Myocyte (in vitro differentiated cells): ENCODE measurements around the gene UNCX. TPM values are rescaled to one million over a fixed set of nuclear protein-coding genes. Genes with fewer than 3 reads are reported as not detected.
"Not testable (repeated sequence)": the region's sequence is repeated elsewhere in the genome, so short reads cannot be mapped to it uniquely, and the experiment has no call there.

ENCODE experiments used
- DNase-seq: peaks from one replicate; pipeline ENCODE4 v3.0.0-alpha.2; 2012; ENCODE audit warnings: low read depth
- total RNA-seq: library from RNA; depleted of rRNA; stranded (reverse); fragments of >200 nt; gene quantifications from 2 replicates; pipeline ENCODE4 v1.2.3, GENCODE V29; 2014

UNCX gene
- total RNA-seq, 1 donor from 2014 or later = not detected

DNA sequence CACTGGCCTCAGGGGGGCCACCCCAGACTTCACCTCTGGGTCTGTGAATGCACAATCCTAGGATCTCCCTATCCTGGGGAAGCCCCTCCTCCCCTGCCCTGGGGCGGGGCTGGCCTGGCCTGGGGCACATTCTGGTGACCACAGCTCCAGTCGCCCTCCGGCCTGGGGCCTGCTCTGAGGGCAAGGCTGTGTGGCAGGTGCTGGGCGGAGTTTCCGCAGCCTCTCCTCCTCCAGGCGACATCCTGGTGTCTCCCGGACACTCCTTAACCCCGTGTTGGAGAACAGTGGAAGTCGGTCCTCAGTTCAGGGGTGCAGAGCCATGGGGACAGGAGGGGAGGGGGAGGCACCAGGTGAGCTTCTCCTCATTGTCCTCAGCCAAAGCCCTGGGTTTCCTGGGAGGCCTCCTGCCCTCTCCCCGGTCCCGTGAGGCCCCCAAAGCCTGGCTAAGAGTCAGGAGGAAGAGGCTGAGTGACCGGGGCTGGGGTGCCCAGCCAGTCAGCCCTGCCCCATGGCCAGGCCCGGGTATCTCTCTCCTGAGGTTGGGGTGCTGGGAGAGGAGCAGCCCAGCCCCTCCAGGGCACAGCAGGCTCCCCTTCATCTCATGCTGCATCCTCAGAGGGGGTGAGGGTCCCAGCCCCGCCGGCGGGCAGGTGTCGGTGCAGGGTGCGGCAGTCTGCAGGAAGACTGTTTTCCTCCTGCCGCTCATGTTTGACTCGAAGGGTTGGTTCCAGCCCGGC, 22.6 kb downstream of the UNCX start:
- no peak for DNase-seq

DNA sequence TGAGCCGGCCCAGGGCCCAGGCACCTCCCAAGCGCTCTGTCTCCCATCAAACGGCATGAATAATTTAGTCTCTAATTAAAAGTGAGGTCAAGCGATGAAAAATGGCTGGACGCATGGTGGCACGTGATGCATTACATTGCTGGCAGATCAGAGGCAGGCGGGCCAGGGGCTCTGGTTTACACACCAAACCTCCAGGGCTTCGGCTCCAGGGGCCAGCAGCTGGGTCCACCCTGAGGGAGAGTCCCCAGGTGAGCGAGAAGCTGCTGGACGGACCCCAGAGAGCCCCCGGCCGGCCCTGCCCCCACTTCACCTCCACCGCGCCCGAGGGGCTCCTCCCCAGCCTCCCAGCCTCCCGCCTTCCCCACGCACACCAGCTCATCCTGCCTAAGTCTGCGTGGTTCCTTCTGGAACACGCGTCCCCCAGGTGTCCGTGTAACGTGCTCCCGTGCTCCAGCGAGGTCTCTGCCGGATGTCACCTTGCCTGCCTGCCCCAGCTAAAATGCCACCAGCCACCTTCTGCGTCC, 23.2 kb downstream of the UNCX start:
- no peak for DNase-seq

DNA sequence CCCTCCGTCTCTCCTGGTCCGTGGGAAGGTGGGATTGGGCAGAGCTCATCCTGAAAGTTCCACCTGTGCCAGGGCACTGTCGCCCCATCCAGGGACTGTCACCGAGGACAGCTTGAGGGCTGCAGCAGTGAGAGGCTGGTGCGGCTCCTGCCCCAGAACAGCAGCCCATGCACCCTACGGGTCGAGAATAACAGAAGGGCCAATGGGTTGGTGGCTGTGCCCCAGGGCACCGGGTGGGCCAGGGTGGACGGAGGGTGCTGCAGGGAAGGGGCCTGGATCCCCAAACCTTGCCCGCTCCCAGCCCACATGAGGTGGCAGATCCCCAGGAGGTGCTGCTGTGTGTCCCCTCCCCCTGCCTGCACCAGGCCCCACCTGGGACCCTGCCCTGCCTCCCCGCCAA, 23.9 kb downstream of the UNCX start:
- no peak for DNase-seq

DNA sequence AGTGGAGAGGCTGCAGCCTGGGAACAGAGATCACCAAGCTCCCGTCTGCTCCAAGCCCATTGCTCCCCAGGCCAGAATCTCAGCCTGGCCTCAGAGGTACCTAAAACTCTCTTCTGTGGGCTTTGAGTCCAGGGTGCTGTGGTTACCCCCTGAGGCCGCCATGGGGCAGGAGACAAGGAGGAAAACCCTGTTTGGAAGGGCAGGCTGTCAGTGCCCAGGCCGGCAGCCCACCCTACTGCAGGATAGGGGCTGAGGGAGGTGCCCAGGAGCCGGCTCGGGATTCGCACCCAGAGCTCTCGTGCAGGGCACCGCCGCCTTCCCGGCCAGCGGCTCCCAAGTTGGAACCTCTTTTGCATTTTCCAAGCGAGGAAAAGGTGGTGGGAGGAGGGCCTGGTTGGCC, 24.5 kb downstream of the UNCX start:
- no peak for DNase-seq

DNA sequence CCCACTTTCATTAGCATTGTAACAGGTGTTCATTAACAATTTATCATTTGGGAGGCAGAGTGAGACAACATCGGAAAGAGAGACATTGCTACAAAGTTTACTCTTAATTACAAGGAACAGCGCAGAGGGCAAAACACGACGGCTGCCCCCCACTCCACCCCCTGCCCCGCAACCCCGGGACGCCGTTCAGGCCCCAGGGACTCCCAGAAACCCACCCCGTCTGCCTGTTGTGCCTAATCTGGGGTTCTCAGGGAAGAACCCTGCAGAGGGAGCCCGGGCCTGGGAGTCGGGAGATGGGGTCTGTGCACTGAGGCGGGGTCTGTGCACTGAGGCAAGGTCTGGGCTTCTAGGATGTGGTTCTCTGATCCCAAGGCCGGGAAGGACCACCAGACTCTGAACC, 25.2 kb downstream of the UNCX start:
- DNase-seq = no peak

DNA sequence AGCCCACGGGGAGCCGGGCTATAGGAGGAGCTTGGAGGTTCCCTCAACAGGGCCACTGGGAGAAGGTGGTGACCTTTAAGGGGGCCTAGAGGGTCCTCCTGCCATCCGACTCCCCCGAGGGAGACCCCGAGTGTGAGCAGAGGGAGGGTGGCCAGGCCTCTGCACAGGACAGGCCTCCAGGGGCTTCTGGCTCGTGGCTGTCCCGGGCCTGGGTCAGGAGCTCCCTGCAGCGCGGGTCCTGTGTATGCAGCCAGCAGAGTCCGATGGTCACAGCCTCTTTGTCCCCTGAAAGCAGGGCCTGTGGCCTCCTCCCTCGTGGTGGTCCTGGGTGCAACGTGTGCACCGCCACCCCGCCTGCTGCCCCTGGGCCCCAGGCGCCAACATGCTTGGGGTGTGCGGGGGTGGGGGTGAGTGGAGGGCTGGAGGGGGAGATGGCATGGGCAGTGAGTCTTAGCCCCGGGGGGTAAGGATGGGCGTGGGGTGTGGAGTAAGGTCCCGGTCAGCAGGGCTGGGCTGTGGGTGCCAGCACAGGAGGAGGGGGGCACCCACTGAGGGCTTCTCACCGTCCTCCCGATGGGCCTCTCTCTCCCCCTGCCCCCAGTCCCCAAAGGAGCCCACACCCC, 27.1 kb downstream of the UNCX start:
- DNase-seq = no peak

DNA sequence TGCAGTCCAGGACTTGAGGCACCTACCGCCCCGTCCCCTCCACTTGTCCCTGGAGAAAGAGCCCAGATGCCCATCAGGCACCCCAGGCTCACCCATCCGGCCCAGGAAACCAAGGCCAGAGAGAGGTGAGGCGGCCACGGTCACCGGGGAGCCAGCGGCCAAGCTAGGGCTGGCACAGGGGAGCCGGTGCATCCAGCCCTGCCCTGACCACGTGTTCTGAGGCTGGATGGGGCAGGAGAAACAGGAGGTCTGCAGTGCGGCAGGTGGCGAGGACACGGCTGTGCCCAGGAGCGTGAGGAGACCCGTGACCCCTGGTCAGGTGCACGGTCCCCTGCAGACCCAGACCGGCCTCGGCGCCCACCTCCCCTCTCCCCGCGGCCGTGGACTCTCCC, 27.6 kb downstream of the UNCX start:
- DNase-seq = no peak

DNA sequence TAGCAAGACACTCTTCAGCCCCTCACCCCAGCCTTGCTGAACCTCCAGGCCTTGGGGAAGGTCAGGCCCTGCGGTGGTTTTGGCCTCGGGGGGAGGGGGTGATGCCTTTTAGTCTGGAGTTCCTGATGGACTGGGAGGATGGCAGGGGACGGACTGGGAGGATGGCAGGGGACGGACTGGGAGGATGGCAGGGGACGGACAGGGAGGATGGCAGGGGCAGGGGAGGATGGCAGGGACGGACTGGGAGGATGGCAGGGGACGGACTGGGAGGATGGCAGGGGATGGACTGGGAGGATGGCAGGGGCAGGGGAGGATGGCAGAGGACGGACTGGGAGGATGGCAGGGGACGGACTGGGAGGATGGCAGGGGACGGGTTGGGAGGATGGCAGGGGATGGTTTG, 28.4 kb downstream of the UNCX start:
- DNase-seq = not testable (repeated sequence)

DNA sequence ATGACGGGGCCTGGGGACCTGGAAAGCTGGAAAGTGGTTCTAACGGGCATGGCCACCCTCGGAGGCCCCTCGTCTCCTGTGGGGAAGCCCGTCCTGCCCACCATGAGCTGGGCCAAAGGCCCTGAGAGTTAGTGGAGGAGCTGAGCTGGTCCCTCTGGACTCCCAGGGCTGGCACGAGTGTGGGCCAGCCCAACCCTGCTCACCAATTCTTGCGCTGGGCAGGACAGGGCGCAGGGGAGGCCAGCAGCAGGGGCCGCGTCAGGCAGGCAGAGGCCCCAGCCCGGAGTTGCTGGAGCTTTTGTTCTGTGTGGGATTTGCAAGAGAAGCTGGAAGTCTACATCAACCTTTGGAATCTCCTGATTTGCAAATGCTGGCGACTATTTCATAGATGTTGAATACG, 29.8 kb downstream of the UNCX start:
- DNase-seq = no peak

DNA sequence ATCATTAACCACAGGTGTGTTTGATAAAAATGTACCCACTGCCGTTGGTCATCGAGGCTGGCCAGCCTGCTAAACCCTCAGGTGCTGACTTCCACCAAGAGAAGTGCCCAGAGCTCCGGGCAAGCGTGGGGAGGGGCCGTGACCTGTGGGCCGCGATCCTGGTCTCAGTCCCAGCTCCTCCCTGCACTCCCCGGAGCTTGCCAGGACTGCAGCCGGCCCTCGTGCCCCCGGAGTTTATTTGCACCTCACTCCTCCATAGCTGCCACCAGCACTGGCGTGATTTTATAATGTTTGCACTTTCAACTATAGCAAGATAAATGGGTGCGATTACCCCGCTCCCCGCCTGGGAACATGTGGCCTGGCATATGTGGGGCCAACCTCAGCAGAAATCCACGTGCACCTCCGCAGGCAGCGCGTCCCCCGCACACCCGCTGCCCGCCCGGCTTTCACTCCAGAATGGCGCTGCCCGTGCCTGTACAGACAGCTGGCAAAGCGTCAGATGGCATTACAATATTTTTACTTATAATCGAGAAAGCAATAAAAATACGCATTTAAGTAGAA, 30.8 kb downstream of the UNCX start:
- no peak for DNase-seq

DNA sequence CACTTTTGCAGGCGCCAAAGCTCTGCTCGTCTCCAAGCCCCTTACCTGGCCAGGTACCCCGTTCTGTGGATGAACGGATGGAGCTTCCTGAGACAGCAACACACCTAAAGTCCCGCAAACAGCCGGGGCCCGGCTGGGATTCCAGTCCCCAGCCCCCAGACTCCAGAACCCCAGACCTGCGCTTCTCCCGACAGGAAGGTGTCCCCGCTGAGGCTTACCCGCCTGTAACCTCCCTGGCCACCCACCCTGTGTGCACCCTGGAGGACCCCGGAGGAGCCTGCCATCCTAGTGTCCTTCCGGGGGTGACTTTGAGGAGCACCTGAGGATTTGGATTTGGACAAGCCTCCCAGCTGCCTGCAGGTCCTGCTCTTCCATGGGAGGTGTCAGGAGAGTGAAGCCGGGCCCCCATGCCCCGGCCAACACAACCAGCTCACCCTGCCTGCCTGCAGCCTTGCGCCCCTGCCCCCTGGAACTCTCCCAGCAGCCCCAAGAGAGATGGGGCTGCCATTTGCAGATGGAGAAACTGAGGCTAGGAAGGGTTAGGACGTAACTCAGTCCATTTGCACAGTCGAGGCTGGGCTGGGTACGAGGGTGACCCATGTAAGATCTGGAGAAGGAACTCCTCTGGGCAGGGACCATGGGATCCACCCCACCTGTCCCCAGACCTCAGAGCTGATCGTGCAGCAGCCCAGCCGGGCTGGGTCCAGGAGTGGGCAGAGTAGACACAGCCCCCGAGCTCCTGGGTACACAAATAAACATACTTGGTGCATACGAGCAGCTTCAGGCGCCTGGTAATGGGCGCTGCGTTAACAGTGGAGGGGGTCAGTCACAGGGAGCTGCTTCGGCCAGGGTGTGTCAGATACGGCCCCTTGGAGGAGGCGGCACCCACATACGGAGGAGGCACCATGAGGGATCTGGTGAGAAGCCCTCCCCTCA, 31.9 kb downstream of the UNCX start:
- no peak for DNase-seq

DNA sequence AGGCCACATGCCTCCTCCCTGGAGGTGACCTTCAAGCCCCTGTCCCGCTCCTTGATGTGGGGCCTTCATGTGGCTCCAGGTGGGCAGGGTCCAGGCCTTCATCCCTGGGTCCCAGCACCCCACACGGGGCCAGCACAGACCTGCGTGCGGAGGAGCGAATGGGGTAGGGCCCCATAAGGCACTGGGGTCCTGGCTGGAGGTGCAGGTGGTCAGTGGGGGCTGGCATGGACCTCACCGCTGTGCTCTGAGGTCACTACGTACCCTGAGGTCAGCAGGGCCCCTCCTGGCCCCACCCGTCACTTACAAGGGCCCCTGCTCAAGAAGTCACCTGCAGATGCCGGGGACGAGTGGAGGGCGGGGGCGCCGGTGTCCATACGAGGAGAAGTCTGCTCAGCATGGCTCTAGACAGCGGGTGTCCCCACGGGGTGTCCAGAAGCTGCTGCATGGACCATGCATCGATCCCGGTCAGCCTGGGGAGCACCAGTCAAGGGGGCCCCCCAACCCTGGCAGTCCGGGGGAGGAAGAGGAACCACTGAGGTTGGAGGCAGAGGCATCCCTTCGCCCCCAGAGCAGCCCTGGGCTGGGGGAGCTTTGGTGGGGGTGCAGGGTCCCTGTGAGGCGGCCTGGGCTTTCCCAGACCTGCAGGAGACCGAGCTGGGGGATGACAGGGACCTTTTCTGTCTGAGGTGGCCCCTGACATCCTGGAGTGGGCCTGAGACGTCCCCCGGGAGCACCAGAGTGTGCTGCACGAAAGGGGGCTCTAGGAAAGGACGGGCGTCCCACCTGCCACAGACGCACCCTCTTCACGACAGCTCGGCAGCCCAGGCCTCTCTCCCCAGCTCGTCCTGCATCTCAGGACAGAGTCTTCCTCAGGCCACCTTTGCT, 34.6 kb downstream of the UNCX start:
- DNase-seq = no peak

DNA sequence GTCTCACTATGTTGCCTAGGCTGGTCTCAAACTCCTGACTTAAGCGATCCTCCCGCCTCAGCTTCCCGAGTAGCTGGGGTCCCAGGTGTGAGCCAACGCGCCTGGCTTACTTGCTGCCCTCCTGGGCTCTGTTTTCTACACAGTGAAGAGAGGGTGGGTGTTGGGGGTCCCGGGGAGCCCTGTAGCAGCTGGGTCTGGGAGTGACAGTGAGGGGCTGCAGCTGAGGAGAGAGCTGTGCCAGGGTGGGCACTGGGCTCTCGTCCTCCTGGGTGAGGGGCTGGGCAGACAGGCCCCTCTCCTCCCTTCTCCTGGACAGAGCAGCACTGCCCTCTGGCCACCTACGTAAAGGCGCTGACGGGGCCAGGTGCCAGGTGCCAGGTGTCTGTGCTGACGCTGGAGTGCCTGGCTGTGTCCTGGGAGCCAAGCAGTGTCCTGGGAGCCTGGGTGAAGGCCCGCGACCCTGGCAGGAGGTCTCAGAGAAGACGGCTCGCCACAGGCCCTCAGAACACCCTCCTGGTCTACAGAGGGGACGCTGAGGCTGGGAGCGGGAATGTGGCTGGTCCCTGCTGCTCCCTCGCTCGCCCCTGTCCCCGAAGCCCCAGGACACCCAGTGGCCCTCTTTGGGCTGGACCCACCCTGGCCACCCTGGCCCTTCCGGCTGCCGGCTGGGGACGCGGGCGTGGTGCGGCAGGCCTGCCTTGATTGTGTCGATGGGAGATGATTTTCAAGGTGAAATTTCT, 35.6 kb downstream of the UNCX start:
- no peak for DNase-seq

DNA sequence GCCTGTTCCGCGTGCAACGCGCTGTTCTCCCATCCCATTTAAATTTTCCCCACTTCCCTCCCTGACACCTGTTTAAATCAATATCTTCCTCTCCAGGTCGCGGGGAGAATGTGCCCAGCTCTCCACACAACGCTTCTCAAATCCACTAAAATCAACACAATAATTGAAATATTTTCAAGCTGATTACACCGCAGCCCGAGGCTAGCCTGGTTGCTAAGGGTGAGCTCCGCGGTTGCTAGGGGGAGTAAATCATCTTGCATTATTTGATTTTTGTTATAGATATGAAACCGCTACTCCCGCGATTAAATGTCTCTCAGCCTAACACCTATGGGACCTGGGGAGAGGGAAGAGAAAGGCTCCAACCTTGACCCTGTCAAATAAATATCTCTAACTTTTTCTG, 36.2 kb downstream of the UNCX start:
- DNase-seq = no peak

DNA sequence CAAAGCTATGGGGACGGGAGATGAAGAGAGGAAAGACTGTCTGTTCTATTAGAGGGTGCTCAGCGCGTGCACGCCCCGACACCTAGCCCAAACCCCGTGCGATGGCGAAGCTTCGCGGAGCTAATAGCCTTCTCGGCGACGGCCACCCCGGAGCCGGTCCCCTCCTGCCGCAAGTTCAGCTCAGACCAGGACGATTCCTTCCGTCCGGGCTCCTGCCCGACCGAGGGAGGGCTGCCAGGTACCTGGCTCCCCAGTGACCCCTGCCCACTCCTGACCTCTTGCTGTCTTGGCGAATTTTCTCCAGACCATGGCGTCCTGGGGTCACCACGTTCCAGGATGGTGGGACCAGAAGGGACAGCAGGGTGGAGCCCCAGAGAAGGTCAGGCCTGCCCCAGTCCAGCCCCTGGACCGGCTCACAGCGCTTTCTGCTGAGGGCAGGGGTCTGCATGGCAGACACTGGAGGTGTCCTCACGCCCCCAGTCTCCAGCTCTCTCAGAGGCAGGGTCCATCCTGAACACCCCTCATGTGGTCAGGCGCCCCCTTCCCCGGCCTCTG, 36.7 kb downstream of the UNCX start:
- no peak for DNase-seq

DNA sequence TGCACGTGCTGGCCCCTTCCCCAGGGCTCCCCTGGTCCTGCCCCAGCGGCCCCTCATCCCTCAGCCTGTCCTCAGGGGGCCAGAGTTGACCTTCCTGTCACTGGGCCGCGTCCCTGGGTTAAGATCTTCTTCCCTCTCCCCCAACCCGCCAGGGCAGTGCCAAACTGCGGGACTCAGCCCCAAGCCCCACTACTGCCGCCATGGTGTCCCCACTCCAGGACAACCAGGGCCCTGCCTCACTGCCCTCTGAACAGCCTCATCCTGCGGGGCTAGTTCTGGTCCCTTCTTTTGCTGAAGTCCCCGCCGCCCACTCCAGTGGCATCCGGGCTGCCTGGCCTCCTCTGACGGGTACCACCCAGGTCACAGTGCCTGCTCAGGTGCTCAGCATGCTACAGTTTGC, 37.5 kb downstream of the UNCX start:
- no peak for DNase-seq

DNA sequence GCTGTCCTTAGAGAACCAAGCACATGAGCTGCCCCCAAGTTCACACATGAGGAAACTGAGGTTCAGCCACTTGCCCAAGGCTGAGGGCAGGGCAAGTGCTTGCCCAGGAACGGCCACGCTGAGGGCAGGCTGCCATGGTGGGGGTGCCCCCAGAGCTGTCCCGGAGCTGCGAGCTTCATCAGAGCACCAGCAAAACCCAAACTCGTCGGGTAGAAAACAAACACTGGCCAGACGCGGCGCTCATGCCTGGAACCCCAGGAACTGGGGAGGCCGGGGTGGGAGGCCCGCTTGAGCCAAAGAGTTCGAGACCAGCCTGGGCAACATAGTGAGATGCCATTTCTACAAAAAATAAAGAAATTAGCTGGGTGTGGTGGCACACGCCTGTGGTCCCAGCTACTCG, 38.4 kb downstream of the UNCX start:
- no peak for DNase-seq

DNA sequence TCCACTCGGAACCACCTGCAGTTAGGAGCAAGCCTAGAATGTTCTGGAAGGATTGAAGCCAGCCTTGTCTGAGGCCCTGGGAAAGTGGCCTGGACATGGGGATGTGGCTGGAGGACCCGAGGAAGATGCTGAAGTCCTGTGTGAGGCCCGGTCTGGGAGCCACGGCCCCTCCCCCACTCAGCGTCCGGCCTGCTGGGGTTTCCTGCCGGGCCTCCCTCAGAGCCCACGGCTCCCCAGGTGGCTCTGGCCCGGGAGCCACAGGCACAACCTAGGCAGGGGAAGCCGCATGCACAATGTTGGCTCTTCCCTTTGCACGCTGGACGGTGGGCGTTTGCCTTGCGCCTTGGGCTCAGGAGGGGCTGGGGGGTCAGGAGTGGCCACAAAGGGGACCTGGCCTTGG, 39.0 kb downstream of the UNCX start:
- no peak for DNase-seq

DNA sequence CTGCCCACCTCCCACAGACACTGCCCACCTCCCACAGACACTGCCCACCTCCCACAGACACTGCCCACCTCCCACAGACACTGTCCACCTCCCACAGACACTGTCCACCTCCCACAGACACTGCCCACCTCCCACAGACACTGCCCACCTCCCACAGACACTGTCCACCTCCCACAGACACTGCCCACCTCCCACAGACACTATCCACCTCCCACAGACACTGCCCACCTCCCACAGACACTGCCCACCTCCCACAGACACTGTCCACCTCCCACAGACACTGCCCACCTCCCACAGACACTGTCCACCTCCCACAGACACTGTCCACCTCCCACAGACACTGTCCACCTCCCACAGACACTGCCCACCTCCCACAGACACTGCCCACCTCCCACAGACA, 39.5 kb downstream of the UNCX start:
- not testable (repeated sequence) for DNase-seq
